HEK293T (cell line): ENCODE results near the gene APOL2.

Experiments
- ELF4 ChIP-seq: fragments of 450-650 bp; IDR thresholded peaks from 2 replicates; pipeline ENCODE4 v1.6.1; 2017; ENCODE audit warnings: antibody characterized with exemption
- FOXA1 ChIP-seq: fragments of 450-650 bp; IDR thresholded peaks from 2 replicates; pipeline ENCODE4 v1.6.1; 2016; ENCODE audit warnings: mild to moderate bottlenecking
- FOXK2 ChIP-seq: fragments of 450-650 bp; IDR thresholded peaks from 2 replicates; pipeline ENCODE4 v1.6.1; 2016; ENCODE audit warnings: mild to moderate bottlenecking
- FOXM1 ChIP-seq: fragments of 450-650 bp; IDR thresholded peaks from 2 replicates; pipeline ENCODE4 v1.6.1; 2017; ENCODE audit warnings: mild to moderate bottlenecking, borderline replicate concordance
- HDGF ChIP-seq: fragments of 450-650 bp; IDR thresholded peaks from 2 replicates; pipeline ENCODE4 v1.6.1; 2017; ENCODE audit warnings: antibody characterized with exemption, borderline replicate concordance
- L3MBTL2 ChIP-seq: fragments of 450-650 bp; conservative IDR thresholded peaks from 2 replicates; pipeline ENCODE4 v1.6.1; 2016; ENCODE audit warnings: mild to moderate bottlenecking
- SP1 ChIP-seq: fragments of 450-650 bp; IDR thresholded peaks from 2 replicates; pipeline ENCODE4 v1.6.1; 2017
- SUZ12 ChIP-seq: fragments of 450-650 bp; IDR thresholded peaks from 2 replicates; pipeline ENCODE4 v1.6.1; 2016; ENCODE audit warnings: mild to moderate bottlenecking
- TARDBP ChIP-seq: fragments of 450-650 bp; IDR thresholded peaks from 2 replicates; pipeline ENCODE4 v1.6.1; 2016
- TF ChIP-seq, protein P1 (sequence below): fragments of 450-650 bp; IDR thresholded peaks from 2 replicates; pipeline ENCODE4 v1.6.1; 2016

DNA sequence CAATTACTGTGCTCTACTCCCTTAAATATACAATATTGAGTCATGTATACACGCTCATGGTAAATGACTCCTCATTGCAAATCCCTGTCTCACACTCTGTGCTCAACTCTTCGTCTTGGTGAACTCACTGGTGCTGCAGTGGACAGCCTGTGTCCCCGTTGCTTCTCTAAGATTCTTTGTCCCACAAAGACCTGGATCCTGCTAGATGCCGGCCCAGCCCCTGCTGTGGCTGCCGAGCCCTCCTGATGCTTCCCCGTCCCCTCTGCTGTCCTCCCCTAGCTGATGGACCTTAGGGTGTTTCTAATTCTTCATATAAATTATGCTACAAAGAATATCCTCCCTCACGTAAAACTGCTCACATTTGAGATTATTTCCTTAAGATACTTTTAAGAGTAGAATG lies 5.5 kb downstream of the APOL2 start:
- TF ChIP-seq L3MBTL2 (no peak), FOXA1 (no peak), FOXK2 (no peak), HDGF (no peak), FOXM1 (no peak), ELF4 (no peak), SP1 (no peak), TARDBP (no peak), SUZ12 (no peak)
- TF ChIP-seq, protein P1, sequence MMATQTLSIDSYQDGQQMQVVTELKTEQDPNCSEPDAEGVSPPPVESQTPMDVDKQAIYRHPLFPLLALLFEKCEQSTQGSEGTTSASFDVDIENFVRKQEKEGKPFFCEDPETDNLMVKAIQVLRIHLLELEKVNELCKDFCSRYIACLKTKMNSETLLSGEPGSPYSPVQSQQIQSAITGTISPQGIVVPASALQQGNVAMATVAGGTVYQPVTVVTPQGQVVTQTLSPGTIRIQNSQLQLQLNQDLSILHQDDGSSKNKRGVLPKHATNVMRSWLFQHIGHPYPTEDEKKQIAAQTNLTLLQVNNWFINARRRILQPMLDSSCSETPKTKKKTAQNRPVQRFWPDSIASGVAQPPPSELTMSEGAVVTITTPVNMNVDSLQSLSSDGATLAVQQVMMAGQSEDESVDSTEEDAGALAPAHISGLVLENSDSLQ = no peak
